Prostate gland (tissue), 2 donors: ENCODE results near the gene PARP16. TPM values are rescaled to one million over a fixed set of nuclear protein-coding genes. Genes with fewer than 3 reads are reported as not detected.

Experiments
- DNase-seq: peaks from one replicate; pipeline ENCODE4 v3.0.0-alpha.2; 2019; ENCODE audit warnings: low spot score
- H3K27ac ChIP-seq, 2 donors: fragments of 200-600 bp; sonication (generic); 2 replicates each; pipeline ENCODE4 v1.5.1; 2017 to 2019
- H3K27me3 ChIP-seq: fragments of 200-600 bp; sonication (generic); replicated peaks from 2 replicates; pipeline ENCODE4 v1.5.1; 2019; ENCODE audit not compliant: insufficient read depth
- H3K36me3 ChIP-seq, 2 donors: fragments of 200-600 bp; sonication (generic); 1 replicate in 1 of 2; 2 replicates in 1 of 2; pipeline versions ENCODE4 v1.5.1 to v1.8.1; 2017 to 2019
- H3K4me1 ChIP-seq: fragments of 200-600 bp; sonication (generic); replicated peaks from 2 replicates; pipeline ENCODE4 v1.5.1; 2019
- H3K4me3 ChIP-seq, 2 donors: fragments of 200-600 bp; sonication (generic); 2 replicates each; pipeline ENCODE4 v1.5.1; 2017 to 2019
- H3K9me3 ChIP-seq: fragments of 200-600 bp; sonication (generic); 2 replicates; pipeline ENCODE4 v1.5.1; 2017
- CTCF ChIP-seq, 4 experiments: fragments of 200-600 bp in 2 of 4; fragments of 450-650 bp in 2 of 4; sonication (generic) in 2 of 4; IDR thresholded peaks; 1 replicate in 3 of 4; 2 replicates in 1 of 4; pipeline ENCODE4 v1.5.1; 2016 to 2019; ENCODE audit warnings: antibody characterized with exemption in 4 of 4, mild to moderate bottlenecking in 2 of 4, moderate library complexity in 2 of 4
- POLR2A ChIP-seq: fragments of 450-650 bp; IDR thresholded peaks from one replicate; pipeline ENCODE4 v1.6.1; 2016; ENCODE audit warnings: antibody characterized with exemption, mild to moderate bottlenecking
- POLR2AphosphoS5 ChIP-seq: sonication (generic); formaldehyde crosslinking; IDR thresholded peaks from one replicate; pipeline ENCODE4 v1.6.1; 2017; ENCODE audit warnings: antibody characterized with exemption
- WGBS: methylation state at CpG from one replicate; pipeline ENCODE4 v1.1.5; 2018; 5-methylcytosine and 5-hydroxymethylcytosine counted together
- intact Hi-C: fragments of 100-400 bp; cut with DNase I; formaldehyde crosslinking; loops from one replicate; pipeline ENCODE4 v1.14.2; 2022
- total RNA-seq, 2 donors: library from RNA; depleted of rRNA; stranded (reverse); fragments of >200 nt; gene quantifications; one replicate each; pipeline ENCODE4 v1.1.0, GENCODE V29; 2016

Gene PARP16
- total RNA-seq, 2 donors from 2014 or later, result 13.0 to 17.0 TPM

- Histone ChIP-seq H3K27ac (no peak overlapping the region), H3K36me3 (no peaks in the 10 kb centered on the region), H3K9me3 (no peaks in the 10 kb centered on the region), H3K4me1 (no peaks in the 10 kb centered on the region), H3K27me3 (no peaks in the 10 kb centered on the region), H3K4me3 (no peak overlapping the region)
- 55% methylated on average over 3 of the region's 3 CpGs for WGBS
- intact Hi-C loops, result no loop called here
- no peak for TF ChIP-seq POLR2A
- TF ChIP-seq CTCF (IDR thresholded peaks at IDR 0.05), result no peak
- no peak for TF ChIP-seq POLR2AphosphoS5
- no peak for DNase-seq
Measured at GRCh38 chr15:65311760-65312159, 25.1 kb upstream of the PARP16 start.

- WGBS, result 95% methylated on average over 10 of the region's 10 CpGs
- no peak for DNase-seq
- intact Hi-C loops, result no loop called here
- Histone ChIP-seq H3K27ac (no peak overlapping the region), H3K9me3 (no peaks in the 10 kb centered on the region), H3K4me1 (no peaks in the 10 kb centered on the region), H3K27me3 (no peaks in the 10 kb centered on the region), H3K4me3 (no peak overlapping the region), H3K36me3 (no peaks in the 10 kb centered on the region)
- TF ChIP-seq CTCF (IDR thresholded peaks at IDR 0.05) (no peak), POLR2A (no peak), POLR2AphosphoS5 (no peak)
Measured at GRCh38 chr15:65310431-65311137, 23.9 kb upstream of the PARP16 start.

- H3K36me3 ChIP-seq, result no peaks in the 10 kb centered on the region
- 79% methylated on average over 12 of the region's 12 CpGs for WGBS
- no peaks in the 10 kb centered on the region for H3K9me3 ChIP-seq
- no peaks in the 10 kb centered on the region for H3K4me1 ChIP-seq
- H3K27ac ChIP-seq, result no peak overlapping the region
- no peaks in the 10 kb centered on the region for H3K27me3 ChIP-seq
- no peak for DNase-seq
- no peak for TF ChIP-seq POLR2AphosphoS5
- no peak for TF ChIP-seq CTCF (IDR thresholded peaks at IDR 0.05)
- TF ChIP-seq POLR2A, result no peak
- intact Hi-C loops, result no loop called here
- no peak overlapping the region for H3K4me3 ChIP-seq
Measured at GRCh38 chr15:65309882-65310418, 23.3 kb upstream of the PARP16 start.

- no peak overlapping the region for H3K27ac ChIP-seq
- no peaks in the 10 kb centered on the region for H3K9me3 ChIP-seq
- H3K4me3 ChIP-seq, result no peak overlapping the region
- intact Hi-C loops, result no loop called here
- no peak for DNase-seq
- no peak for TF ChIP-seq POLR2A
- no peak for TF ChIP-seq CTCF (IDR thresholded peaks at IDR 0.05)
- TF ChIP-seq POLR2AphosphoS5, result no peak
- no peaks in the 10 kb centered on the region for H3K4me1 ChIP-seq
- WGBS, result 83% methylated on average over 6 of the region's 6 CpGs
- no peaks in the 10 kb centered on the region for H3K36me3 ChIP-seq
- no peaks in the 10 kb centered on the region for H3K27me3 ChIP-seq
Measured at GRCh38 chr15:65307978-65308377, 21.3 kb upstream of the PARP16 start.

- intact Hi-C loops, result no loop called here
- no peak for DNase-seq
- Histone ChIP-seq H3K27ac (no peak overlapping the region), H3K27me3 (no peaks in the 10 kb centered on the region), H3K4me1 (no peaks in the 10 kb centered on the region), H3K36me3 (no peaks in the 10 kb centered on the region), H3K4me3 (no peak overlapping the region), H3K9me3 (no peaks in the 10 kb centered on the region)
- no peak for TF ChIP-seq CTCF (IDR thresholded peaks at IDR 0.05)
- TF ChIP-seq POLR2AphosphoS5, result no peak
- no peak for TF ChIP-seq POLR2A
Measured at GRCh38 chr15:65306551-65306950, 19.9 kb upstream of the PARP16 start.
